H1 (cell line): ENCODE results near the gene FNIP2. TPM values are rescaled to one million over a fixed set of nuclear protein-coding genes. Genes with fewer than 3 reads are reported as not detected.

Source experiments
- ASH2L ChIP-seq: fragments of 200-600, 300-600 bp; sonication (generic); IDR thresholded peaks from one replicate; pipeline ENCODE4 v1.7.1; 2017; ENCODE audit warnings: low read length
- CEBPB ChIP-seq: IDR thresholded peaks from 2 replicates; pipeline ENCODE4 v1.6.1; 2012; ENCODE audit warnings: low read depth, low read length
- RFX5 ChIP-seq: IDR thresholded peaks from 2 replicates; pipeline ENCODE4 v1.6.1; 2011; ENCODE audit warnings: low read depth, low read length, improper control_type of control experiment, borderline replicate concordance
- RXRA ChIP-seq: IDR thresholded peaks from 2 replicates; pipeline ENCODE4 v1.6.1; 2011; ENCODE audit warnings: low read depth, mild to moderate bottlenecking, low read length, moderate library complexity; ENCODE audit not compliant: insufficient read depth
- SIX5 ChIP-seq: IDR thresholded peaks from 2 replicates; pipeline ENCODE4 v1.6.1; 2011; ENCODE audit warnings: mild to moderate bottlenecking, low read depth, low read length
- SRF ChIP-seq: IDR thresholded peaks from 2 replicates; pipeline ENCODE4 v1.6.1; 2011; ENCODE audit warnings: mild to moderate bottlenecking, low read depth, low read length, moderate library complexity
- TEAD4 ChIP-seq: IDR thresholded peaks from 2 replicates; pipeline ENCODE4 v1.6.1; 2012; ENCODE audit warnings: low read depth, low read length, inconsistent platforms, mixed read lengths
- polyA plus RNA-seq, 7 experiments: library from polyadenylated mRNA; depleted of rRNA in 3 of 7; stranded (reverse) in 5 of 7; unstranded in 2 of 7; fragments of >200 nt in 5 of 7; fragments of 200-250 nt in 2 of 7; gene quantifications; 1 replicate in 5 of 7; 2 replicates in 1 of 7; 4 replicates in 1 of 7; pipeline versions ENCODE4 v1.2.1 to v1.2.3, GENCODE V29; 2011 to 2013; ENCODE audit warnings: missing spikeins in 2 of 7, mixed read lengths in 2 of 7
- total RNA-seq: library from RNA; stranded (reverse); fragmentation: NEBNext Ultra II Directional; extraction: Animal tissue kit (Norgen Biotek cat#: 25700); gene quantifications from 2 replicates; pipeline ENCODE4 v1.2.1, GENCODE V29; 2021
- TF ChIP-seq, protein P1 (sequence below): fragments of 300-600 bp; sonication (generic); IDR thresholded peaks from 2 replicates; pipeline ENCODE4 v1.7.1; 2012; ENCODE audit warnings: low read length, moderate library complexity, mild to moderate bottlenecking, inconsistent platforms; ENCODE audit not compliant: insufficient replicate concordance
- TF ChIP-seq, protein P2 (sequence below), 3 experiments: IDR thresholded peaks; 1 replicate in 2 of 3; 2 replicates in 1 of 3; pipeline versions ENCODE4 v1.5.1 to v1.6.1; 2011; ENCODE audit warnings: low read length in 3 of 3, mild to moderate bottlenecking in 3 of 3, inconsistent platforms in 2 of 3, low read depth in 1 of 3, moderate library complexity in 1 of 3; ENCODE audit not compliant: insufficient read depth in 1 of 3; ENCODE audit errors: control extremely low read depth in 1 of 3

The FNIP2 gene
- total and polyA plus RNA-seq, 2 of the 8 experiments (the other 6 are each of a cell fraction or from before 2014, with no cell fraction given) = 4.0 to 13.0 TPM

DNA sequence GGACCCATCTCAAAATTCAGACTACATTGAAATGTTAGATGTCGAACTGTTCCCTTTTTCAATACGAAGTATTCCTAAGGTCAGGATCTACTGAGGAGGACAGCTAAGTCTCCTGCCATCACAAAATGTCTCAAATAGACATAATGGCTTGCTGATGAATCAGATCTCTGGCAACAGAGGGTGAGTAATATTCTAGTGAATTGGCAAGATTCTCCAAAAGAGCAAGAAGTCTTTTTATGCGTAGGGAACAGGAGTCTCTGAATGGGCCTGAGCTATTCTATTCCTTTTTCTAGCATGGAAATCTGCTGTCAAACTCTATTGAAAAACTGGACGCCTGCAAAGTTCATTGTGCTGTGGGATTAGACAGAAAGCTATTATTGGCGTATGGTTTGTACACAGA is 145.4 kb downstream of the FNIP2 start (continued):
- TF ChIP-seq, protein P1, sequence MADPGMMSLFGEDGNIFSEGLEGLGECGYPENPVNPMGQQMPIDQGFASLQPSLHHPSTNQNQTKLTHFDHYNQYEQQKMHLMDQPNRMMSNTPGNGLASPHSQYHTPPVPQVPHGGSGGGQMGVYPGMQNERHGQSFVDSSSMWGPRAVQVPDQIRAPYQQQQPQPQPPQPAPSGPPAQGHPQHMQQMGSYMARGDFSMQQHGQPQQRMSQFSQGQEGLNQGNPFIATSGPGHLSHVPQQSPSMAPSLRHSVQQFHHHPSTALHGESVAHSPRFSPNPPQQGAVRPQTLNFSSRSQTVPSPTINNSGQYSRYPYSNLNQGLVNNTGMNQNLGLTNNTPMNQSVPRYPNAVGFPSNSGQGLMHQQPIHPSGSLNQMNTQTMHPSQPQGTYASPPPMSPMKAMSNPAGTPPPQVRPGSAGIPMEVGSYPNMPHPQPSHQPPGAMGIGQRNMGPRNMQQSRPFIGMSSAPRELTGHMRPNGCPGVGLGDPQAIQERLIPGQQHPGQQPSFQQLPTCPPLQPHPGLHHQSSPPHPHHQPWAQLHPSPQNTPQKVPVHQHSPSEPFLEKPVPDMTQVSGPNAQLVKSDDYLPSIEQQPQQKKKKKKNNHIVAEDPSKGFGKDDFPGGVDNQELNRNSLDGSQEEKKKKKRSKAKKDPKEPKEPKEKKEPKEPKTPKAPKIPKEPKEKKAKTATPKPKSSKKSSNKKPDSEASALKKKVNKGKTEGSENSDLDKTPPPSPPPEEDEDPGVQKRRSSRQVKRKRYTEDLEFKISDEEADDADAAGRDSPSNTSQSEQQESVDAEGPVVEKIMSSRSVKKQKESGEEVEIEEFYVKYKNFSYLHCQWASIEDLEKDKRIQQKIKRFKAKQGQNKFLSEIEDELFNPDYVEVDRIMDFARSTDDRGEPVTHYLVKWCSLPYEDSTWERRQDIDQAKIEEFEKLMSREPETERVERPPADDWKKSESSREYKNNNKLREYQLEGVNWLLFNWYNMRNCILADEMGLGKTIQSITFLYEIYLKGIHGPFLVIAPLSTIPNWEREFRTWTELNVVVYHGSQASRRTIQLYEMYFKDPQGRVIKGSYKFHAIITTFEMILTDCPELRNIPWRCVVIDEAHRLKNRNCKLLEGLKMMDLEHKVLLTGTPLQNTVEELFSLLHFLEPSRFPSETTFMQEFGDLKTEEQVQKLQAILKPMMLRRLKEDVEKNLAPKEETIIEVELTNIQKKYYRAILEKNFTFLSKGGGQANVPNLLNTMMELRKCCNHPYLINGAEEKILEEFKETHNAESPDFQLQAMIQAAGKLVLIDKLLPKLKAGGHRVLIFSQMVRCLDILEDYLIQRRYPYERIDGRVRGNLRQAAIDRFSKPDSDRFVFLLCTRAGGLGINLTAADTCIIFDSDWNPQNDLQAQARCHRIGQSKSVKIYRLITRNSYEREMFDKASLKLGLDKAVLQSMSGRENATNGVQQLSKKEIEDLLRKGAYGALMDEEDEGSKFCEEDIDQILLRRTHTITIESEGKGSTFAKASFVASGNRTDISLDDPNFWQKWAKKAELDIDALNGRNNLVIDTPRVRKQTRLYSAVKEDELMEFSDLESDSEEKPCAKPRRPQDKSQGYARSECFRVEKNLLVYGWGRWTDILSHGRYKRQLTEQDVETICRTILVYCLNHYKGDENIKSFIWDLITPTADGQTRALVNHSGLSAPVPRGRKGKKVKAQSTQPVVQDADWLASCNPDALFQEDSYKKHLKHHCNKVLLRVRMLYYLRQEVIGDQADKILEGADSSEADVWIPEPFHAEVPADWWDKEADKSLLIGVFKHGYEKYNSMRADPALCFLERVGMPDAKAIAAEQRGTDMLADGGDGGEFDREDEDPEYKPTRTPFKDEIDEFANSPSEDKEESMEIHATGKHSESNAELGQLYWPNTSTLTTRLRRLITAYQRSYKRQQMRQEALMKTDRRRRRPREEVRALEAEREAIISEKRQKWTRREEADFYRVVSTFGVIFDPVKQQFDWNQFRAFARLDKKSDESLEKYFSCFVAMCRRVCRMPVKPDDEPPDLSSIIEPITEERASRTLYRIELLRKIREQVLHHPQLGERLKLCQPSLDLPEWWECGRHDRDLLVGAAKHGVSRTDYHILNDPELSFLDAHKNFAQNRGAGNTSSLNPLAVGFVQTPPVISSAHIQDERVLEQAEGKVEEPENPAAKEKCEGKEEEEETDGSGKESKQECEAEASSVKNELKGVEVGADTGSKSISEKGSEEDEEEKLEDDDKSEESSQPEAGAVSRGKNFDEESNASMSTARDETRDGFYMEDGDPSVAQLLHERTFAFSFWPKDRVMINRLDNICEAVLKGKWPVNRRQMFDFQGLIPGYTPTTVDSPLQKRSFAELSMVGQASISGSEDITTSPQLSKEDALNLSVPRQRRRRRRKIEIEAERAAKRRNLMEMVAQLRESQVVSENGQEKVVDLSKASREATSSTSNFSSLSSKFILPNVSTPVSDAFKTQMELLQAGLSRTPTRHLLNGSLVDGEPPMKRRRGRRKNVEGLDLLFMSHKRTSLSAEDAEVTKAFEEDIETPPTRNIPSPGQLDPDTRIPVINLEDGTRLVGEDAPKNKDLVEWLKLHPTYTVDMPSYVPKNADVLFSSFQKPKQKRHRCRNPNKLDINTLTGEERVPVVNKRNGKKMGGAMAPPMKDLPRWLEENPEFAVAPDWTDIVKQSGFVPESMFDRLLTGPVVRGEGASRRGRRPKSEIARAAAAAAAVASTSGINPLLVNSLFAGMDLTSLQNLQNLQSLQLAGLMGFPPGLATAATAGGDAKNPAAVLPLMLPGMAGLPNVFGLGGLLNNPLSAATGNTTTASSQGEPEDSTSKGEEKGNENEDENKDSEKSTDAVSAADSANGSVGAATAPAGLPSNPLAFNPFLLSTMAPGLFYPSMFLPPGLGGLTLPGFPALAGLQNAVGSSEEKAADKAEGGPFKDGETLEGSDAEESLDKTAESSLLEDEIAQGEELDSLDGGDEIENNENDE = no peak
- TF ChIP-seq, protein P2, sequence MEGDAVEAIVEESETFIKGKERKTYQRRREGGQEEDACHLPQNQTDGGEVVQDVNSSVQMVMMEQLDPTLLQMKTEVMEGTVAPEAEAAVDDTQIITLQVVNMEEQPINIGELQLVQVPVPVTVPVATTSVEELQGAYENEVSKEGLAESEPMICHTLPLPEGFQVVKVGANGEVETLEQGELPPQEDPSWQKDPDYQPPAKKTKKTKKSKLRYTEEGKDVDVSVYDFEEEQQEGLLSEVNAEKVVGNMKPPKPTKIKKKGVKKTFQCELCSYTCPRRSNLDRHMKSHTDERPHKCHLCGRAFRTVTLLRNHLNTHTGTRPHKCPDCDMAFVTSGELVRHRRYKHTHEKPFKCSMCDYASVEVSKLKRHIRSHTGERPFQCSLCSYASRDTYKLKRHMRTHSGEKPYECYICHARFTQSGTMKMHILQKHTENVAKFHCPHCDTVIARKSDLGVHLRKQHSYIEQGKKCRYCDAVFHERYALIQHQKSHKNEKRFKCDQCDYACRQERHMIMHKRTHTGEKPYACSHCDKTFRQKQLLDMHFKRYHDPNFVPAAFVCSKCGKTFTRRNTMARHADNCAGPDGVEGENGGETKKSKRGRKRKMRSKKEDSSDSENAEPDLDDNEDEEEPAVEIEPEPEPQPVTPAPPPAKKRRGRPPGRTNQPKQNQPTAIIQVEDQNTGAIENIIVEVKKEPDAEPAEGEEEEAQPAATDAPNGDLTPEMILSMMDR (IDR thresholded peaks at IDR 0.05; ENCODE audit: control extremely low read depth in 1 of 3, insufficient read depth in 1 of 3, low read depth in 1 of 3, low read length in 3 of 3) = no peak
- no peak for TF ChIP-seq SIX5
- TF ChIP-seq ASH2L = no peak
- no peak for TF ChIP-seq RFX5
- TF ChIP-seq SRF = no peak
- TF ChIP-seq RXRA = no peak
- TF ChIP-seq CEBPB = no peak
- TF ChIP-seq TEAD4 = no peak
